Fibroblast of lung (primary cell): ENCODE measurements around the gene CCL19. TPM values are rescaled to one million over a fixed set of nuclear protein-coding genes. Genes with fewer than 3 reads are reported as not detected.

Experiments used
- DNase-seq, 2 donors: peaks; one replicate each; pipeline versions ENCODE4 v3.0.0 to v3.0.0-alpha.2; 2010; ENCODE audit warnings: low read depth in 2 of 2
- H2AFZ ChIP-seq: 2 replicates; pipeline ENCODE4 v1.5.1; 2012; ENCODE audit warnings: low read length, control low read depth, inconsistent platforms
- H3K27ac ChIP-seq: 2 replicates; pipeline ENCODE4 v1.5.1; 2011; ENCODE audit warnings: low read length, control low read depth; ENCODE audit not compliant: insufficient read depth
- H3K27me3 ChIP-seq: 2 replicates; pipeline ENCODE4 v1.5.1; 2011; ENCODE audit warnings: mild to moderate bottlenecking, low read length; ENCODE audit not compliant: control insufficient read depth, insufficient read depth
- H3K36me3 ChIP-seq: 2 replicates; pipeline ENCODE4 v1.5.1; 2011; ENCODE audit warnings: low read length; ENCODE audit not compliant: control insufficient read depth, insufficient read depth
- H3K4me1 ChIP-seq: 2 replicates; pipeline ENCODE4 v1.5.1; 2011; ENCODE audit warnings: low read length; ENCODE audit not compliant: control insufficient read depth, insufficient read depth; ENCODE audit errors: extremely low read depth
- H3K4me2 ChIP-seq: 2 replicates; pipeline ENCODE4 v1.5.1; 2011; ENCODE audit warnings: low read length, control low read depth; ENCODE audit not compliant: insufficient read depth; ENCODE audit errors: extremely low read depth
- H3K4me3 ChIP-seq, 4 experiments: fragments of 200-600 bp in 1 of 4; sonication (generic) in 1 of 4; replicated peaks in 1 of 4; 2 replicates each; pipeline ENCODE4 v1.5.1; 2011 to 2016; ENCODE audit warnings: low read length in 4 of 4, low read depth in 3 of 4, mild to moderate bottlenecking in 3 of 4, control low read depth in 2 of 4, inconsistent platforms in 1 of 4, mixed read lengths in 1 of 4; ENCODE audit not compliant: insufficient read depth in 1 of 4; ENCODE audit errors: control extremely low read depth in 1 of 4
- H3K79me2 ChIP-seq: 2 replicates; pipeline ENCODE4 v1.5.1; 2012; ENCODE audit warnings: mild to moderate bottlenecking, low read length, inconsistent platforms; ENCODE audit not compliant: control insufficient read depth, insufficient read depth
- H3K9ac ChIP-seq: 2 replicates; pipeline ENCODE4 v1.5.1; 2011; ENCODE audit warnings: mild to moderate bottlenecking, low read length, control low read depth; ENCODE audit not compliant: insufficient read depth
- H3K9me3 ChIP-seq: 2 replicates; pipeline ENCODE4 v1.5.1; 2012; ENCODE audit warnings: low read depth, low read length; ENCODE audit not compliant: control insufficient read depth, insufficient read depth
- H4K20me1 ChIP-seq: 2 replicates; pipeline ENCODE4 v1.5.1; 2011; ENCODE audit warnings: low read length; ENCODE audit not compliant: control insufficient read depth, insufficient read depth; ENCODE audit errors: extremely low read depth
- EZH2 ChIP-seq: IDR thresholded peaks from 2 replicates; pipeline ENCODE4 v1.5.1; 2012; ENCODE audit warnings: low read length, control low read depth, mild to moderate bottlenecking; ENCODE audit errors: missing control alignments
- polyA plus RNA-seq, 2 donors: library from polyadenylated mRNA; depleted of rRNA in 1 of 2; stranded (reverse) in 1 of 2; unstranded in 1 of 2; fragments of >200 nt; gene quantifications; 2 replicates each; pipeline ENCODE4 v1.2.1, GENCODE V29; 2011 to 2012; ENCODE audit warnings: missing spikeins in 1 of 2
- total RNA-seq: library from RNA; depleted of rRNA; stranded (reverse); fragments of >200 nt; gene quantifications from 2 replicates; pipeline ENCODE4 v1.2.1, GENCODE V29; 2014
- TF ChIP-seq, protein P1 (sequence below), 2 donors: IDR thresholded peaks in 1 of 2; conservative IDR thresholded peaks in 1 of 2; 1 replicate in 1 of 2; 2 replicates in 1 of 2; pipeline ENCODE4 v1.5.1; 2011 to 2012; ENCODE audit warnings: low read length in 2 of 2, control low read depth in 1 of 2, inconsistent platforms in 1 of 2, low read depth in 1 of 2, mild to moderate bottlenecking in 1 of 2

CCL19 gene
- total and polyA plus RNA-seq, 2 donors (not counting 1 experiment from before 2014, with no cell fraction given), result not detected

DNA sequence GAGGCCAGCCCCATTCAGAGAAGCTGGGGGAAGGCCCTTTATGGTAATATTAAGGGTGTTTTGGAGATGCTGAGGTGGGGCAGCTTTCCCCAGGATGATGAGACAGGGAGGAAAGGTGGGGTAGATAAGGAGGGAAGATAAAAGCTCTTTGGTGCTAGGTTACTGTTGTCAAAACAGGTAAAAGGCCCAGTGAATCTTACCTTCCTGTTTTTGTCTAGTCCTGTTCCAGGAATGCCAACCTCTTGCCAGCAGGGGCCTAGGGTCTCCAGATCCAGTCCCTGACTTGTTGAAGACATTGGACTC lies 27.8 kb downstream of the CCL19 start:
- no peak for DNase-seq
- Histone ChIP-seq H3K9ac (no peak overlapping the region), H2AFZ (no peak overlapping the region)

DNA sequence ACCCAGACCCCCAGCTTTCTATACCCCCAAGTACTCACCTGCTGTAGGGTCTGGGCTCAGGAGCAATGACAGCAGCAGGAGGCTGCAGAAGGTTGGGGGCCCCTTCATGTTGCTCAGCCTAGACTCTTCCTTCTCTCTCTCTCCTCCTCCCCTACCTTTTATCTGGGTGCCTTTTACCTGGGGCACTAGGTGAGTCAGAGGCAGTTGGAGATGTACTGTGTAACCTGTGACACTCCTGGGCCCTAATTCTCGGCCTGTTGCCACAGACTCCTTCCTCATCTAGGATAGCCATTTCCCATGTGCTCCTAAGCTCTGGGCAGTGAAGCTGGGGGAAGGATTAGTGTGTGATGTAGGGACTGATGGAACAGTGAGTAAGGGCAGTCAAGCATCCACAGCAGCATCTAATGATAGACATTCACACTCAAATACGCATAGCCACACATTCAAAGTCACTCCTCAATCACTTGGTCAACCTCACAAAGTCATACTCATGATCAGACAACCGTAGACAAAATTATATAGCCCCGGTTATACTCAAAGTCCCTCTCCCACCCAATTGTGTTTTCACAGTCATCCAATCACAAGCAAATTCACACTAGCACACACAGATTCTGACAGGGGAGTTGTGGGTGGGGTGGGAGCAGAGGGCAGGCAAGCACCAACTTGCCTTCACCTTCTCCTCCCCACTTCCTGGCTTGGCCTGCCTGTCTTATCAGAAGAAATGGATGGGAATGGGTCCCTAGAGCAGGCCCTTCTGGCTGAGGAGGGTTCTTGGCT lies 28.4 kb downstream of the CCL19 start, which contains the start of gene CCL27:
CCL27 (minus strand) TSS at position 132 of the 777 bp plus-strand sequence; CDS start at position 108, 24 bp downstream.
- no peak for TF ChIP-seq EZH2
- TF ChIP-seq, protein P1, sequence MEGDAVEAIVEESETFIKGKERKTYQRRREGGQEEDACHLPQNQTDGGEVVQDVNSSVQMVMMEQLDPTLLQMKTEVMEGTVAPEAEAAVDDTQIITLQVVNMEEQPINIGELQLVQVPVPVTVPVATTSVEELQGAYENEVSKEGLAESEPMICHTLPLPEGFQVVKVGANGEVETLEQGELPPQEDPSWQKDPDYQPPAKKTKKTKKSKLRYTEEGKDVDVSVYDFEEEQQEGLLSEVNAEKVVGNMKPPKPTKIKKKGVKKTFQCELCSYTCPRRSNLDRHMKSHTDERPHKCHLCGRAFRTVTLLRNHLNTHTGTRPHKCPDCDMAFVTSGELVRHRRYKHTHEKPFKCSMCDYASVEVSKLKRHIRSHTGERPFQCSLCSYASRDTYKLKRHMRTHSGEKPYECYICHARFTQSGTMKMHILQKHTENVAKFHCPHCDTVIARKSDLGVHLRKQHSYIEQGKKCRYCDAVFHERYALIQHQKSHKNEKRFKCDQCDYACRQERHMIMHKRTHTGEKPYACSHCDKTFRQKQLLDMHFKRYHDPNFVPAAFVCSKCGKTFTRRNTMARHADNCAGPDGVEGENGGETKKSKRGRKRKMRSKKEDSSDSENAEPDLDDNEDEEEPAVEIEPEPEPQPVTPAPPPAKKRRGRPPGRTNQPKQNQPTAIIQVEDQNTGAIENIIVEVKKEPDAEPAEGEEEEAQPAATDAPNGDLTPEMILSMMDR (conservative IDR thresholded peaks at IDR 0.05 in 1 of 2, IDR thresholded peaks at IDR 0.05 in 1 of 2; ENCODE audit: low read depth in 1 of 2, low read length in 2 of 2), result no peak
- no peak for DNase-seq
- peaks cover 9% of the 10 kb centered on the region for H3K4me1 ChIP-seq

More for the DNA sequence above, 27.8 kb downstream of the CCL19 start:
- no peaks in the 10 kb centered on the region for H3K27me3 ChIP-seq
- H3K4me1 ChIP-seq, result peaks cover 9% of the 10 kb centered on the region
- no peaks in the 10 kb centered on the region for H3K9me3 ChIP-seq
- no peak overlapping the region for H3K4me3 ChIP-seq
- H4K20me1 ChIP-seq, result no peaks in the 10 kb centered on the region
- no peak overlapping the region for H3K4me2 ChIP-seq
- TF ChIP-seq, protein P1 (conservative IDR thresholded peaks at IDR 0.05 in 1 of 2, IDR thresholded peaks at IDR 0.05 in 1 of 2; ENCODE audit: low read depth in 1 of 2, low read length in 2 of 2), result no peak
- no peak for TF ChIP-seq EZH2
- H3K79me2 ChIP-seq, result peaks cover 17% of the 10 kb centered on the region
- no peak overlapping the region for H3K27ac ChIP-seq
- H3K36me3 ChIP-seq, result peaks cover 3% of the 10 kb centered on the region

DNA sequence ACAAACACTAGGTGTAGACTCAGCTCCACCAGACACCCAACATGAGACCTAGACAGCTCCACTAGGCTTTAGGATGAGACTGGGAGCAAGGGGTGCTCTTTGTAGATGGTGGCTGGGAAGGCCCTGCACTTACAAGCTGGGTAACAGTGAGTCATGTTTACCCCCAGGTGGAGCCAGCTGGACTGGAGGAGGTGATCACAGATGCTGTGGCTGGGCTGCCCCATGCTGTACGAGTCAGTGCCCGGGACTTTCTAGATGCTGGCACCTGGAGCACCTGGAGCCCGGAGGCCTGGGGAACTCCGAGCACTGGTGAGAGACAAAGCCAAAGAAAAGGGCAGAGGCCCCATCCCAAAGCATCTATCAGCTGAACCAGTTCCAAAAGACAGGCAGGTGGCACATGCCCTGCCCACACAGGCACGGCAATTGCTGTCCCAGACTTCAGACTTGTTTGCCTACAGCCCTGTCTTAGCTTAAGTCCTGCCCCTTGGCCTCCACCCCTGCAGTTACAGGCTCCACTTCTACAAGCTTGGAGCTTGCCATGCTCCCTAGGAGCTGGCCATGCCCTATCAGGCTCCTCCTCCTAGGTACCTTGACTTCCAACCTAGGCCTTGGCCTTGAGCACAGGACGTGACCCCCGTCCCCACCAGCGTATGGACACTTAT lies 31.4 kb downstream of the CCL19 start:
- no peaks in the 10 kb centered on the region for H3K27me3 ChIP-seq
- peaks cover 4% of the 10 kb centered on the region for H3K4me1 ChIP-seq
- H2AFZ ChIP-seq, result no peak overlapping the region
- H3K27ac ChIP-seq, result no peak overlapping the region
- no peaks in the 10 kb centered on the region for H3K36me3 ChIP-seq
- H3K79me2 ChIP-seq, result no peaks in the 10 kb centered on the region
- no peak overlapping the region for H3K4me3 ChIP-seq
- no peak overlapping the region for H3K9ac ChIP-seq
- H3K4me2 ChIP-seq, result no peak overlapping the region
- H3K9me3 ChIP-seq, result no peaks in the 10 kb centered on the region
- no peaks in the 10 kb centered on the region for H4K20me1 ChIP-seq
- DNase-seq, result no peak
- TF ChIP-seq, protein P1 (conservative IDR thresholded peaks at IDR 0.05 in 1 of 2, IDR thresholded peaks at IDR 0.05 in 1 of 2; ENCODE audit: low read depth in 1 of 2, low read length in 2 of 2), result no peak
- no peak for TF ChIP-seq EZH2

More for the DNA sequence above, 28.4 kb downstream of the CCL19 start, which contains the start of gene CCL27:
- no peak within 1 kb of the TSS for H3K9ac ChIP-seq
- H4K20me1 ChIP-seq, result no peaks in the 10 kb centered on the region
- H3K79me2 ChIP-seq, result peaks cover 13% of the 10 kb centered on the region
- H3K36me3 ChIP-seq, result peaks cover 1% of the 10 kb centered on the region
- H3K4me2 ChIP-seq, result no peak within 1 kb of the TSS
- no peaks in the 10 kb centered on the region for H3K9me3 ChIP-seq
- no peak within 1 kb of the TSS for H3K4me3 ChIP-seq
- no peak within 1 kb of the TSS for H2AFZ ChIP-seq
- no peak within 1 kb of the TSS for H3K27ac ChIP-seq
- H3K27me3 ChIP-seq, result no peaks in the 10 kb centered on the region
